CD14-positive monocyte (primary cell): ENCODE measurements around the gene WHAMM. TPM values are rescaled to one million over a fixed set of nuclear protein-coding genes. Genes with fewer than 3 reads are reported as not detected.
A peak's percentile ranks its signal among the peaks of the same experiment; 100 is the strongest.

Source experiments
- DNase-seq, 3 donors: peaks; one replicate each; pipeline ENCODE4 v3.0.0-alpha.2; 2011 to 2022
- H2AFZ ChIP-seq: 2 replicates; pipeline ENCODE4 v1.6.0; 2012; ENCODE audit warnings: mild to moderate bottlenecking, low read depth, low read length, inconsistent platforms; ENCODE audit not compliant: insufficient read depth, poor library complexity, severe bottlenecking
- H3K27ac ChIP-seq, 2 donors: 1 replicate in 1 of 2; 2 replicates in 1 of 2; pipeline ENCODE4 v1.5.1; 2012 to 2013; ENCODE audit warnings: low read length in 2 of 2, control low read depth in 1 of 2, inconsistent platforms in 1 of 2, low read depth in 1 of 2, mild to moderate bottlenecking in 1 of 2
- H3K27me3 ChIP-seq, 2 donors: one replicate each; pipeline versions ENCODE4 v1.6.0 to v1.6.1; 2011 to 2013; ENCODE audit warnings: low read length in 2 of 2; ENCODE audit not compliant: control insufficient read depth in 2 of 2, insufficient read depth in 2 of 2
- H3K36me3 ChIP-seq, 2 donors: replicated peaks in 1 of 2; 1 replicate in 1 of 2; 2 replicates in 1 of 2; pipeline versions ENCODE4 v1.5.1 to v1.6.1; 2012 to 2013; ENCODE audit warnings: low read length in 2 of 2, control low read depth in 1 of 2, inconsistent platforms in 1 of 2, mild to moderate bottlenecking in 1 of 2; ENCODE audit not compliant: insufficient read depth in 2 of 2, control insufficient read depth in 1 of 2
- H3K4me1 ChIP-seq, 2 donors: 1 replicate in 1 of 2; 2 replicates in 1 of 2; pipeline versions ENCODE4 v1.5.1 to v1.6.1; 2012 to 2013; ENCODE audit warnings: low read length in 2 of 2, control low read depth in 1 of 2, inconsistent platforms in 1 of 2, mild to moderate bottlenecking in 1 of 2, moderate library complexity in 1 of 2; ENCODE audit not compliant: insufficient read depth in 2 of 2, control insufficient read depth in 1 of 2
- H3K4me2 ChIP-seq: replicated peaks from 2 replicates; pipeline ENCODE3; 2012; ENCODE audit warnings: low read length, moderate library complexity, mild to moderate bottlenecking; ENCODE audit not compliant: poor library complexity, severe bottlenecking; ENCODE audit errors: extremely low read depth
- H3K4me3 ChIP-seq, 3 experiments: fragments of 200-600 bp in 1 of 3; sonication (generic) in 1 of 3; replicated peaks in 1 of 3; 1 replicate in 2 of 3; 2 replicates in 1 of 3; pipeline ENCODE4 v1.5.1; 2011 to 2013; ENCODE audit warnings: low read length in 3 of 3, mild to moderate bottlenecking in 3 of 3, control low read depth in 2 of 3, low read depth in 2 of 3, inconsistent platforms in 1 of 3, moderate library complexity in 1 of 3
- H3K79me2 ChIP-seq: 2 replicates; pipeline ENCODE4 v1.6.0; 2012; ENCODE audit warnings: mild to moderate bottlenecking, control low read depth, inconsistent platforms, low read length, moderate library complexity; ENCODE audit not compliant: insufficient read depth
- H3K9ac ChIP-seq: 2 replicates; pipeline ENCODE4 v1.6.0; 2017; ENCODE audit warnings: low read length, mild to moderate bottlenecking; ENCODE audit not compliant: insufficient read depth, poor library complexity, severe bottlenecking
- H3K9me3 ChIP-seq, 2 donors: replicated peaks in 1 of 2; 1 replicate in 1 of 2; 2 replicates in 1 of 2; pipeline versions ENCODE4 v1.5.1 to v1.6.1; 2012 to 2013; ENCODE audit warnings: low read length in 2 of 2, control low read depth in 1 of 2; ENCODE audit not compliant: control insufficient read depth in 1 of 2, insufficient read depth in 1 of 2
- H4K20me1 ChIP-seq: 2 replicates; pipeline ENCODE4 v1.6.0; 2012; ENCODE audit warnings: mild to moderate bottlenecking, low read length, control low read depth, moderate library complexity; ENCODE audit not compliant: insufficient read depth
- H3K27ac Mint-ChIP-seq, 7 donors: one replicate each; pipeline ENCODE4 v1.8.0; 2020; ENCODE audit warnings: mild to moderate bottlenecking in 7 of 7, mixed read lengths in 7 of 7, moderate library complexity in 6 of 7, inconsistent platforms in 2 of 7
- H3K27me3 Mint-ChIP-seq, 3 donors: one replicate each; pipeline ENCODE4 v1.8.0; 2021 to 2022; ENCODE audit warnings: low read depth in 3 of 3, mild to moderate bottlenecking in 3 of 3, mixed read lengths in 3 of 3, moderate library complexity in 3 of 3, inconsistent platforms in 1 of 3
- H3K36me3 Mint-ChIP-seq, 2 donors: one replicate each; pipeline ENCODE4 v1.8.0; 2020; ENCODE audit warnings: mixed read lengths in 2 of 2, inconsistent platforms in 1 of 2, mild to moderate bottlenecking in 1 of 2
- H3K4me1 Mint-ChIP-seq: one replicate; pipeline ENCODE4 v1.8.0; 2020; ENCODE audit warnings: mild to moderate bottlenecking, mixed read lengths
- H3K4me3 Mint-ChIP-seq, 2 donors: one replicate each; pipeline ENCODE4 v1.8.0; 2020; ENCODE audit warnings: mild to moderate bottlenecking in 2 of 2, mixed read lengths in 2 of 2, moderate library complexity in 1 of 2
- H3K9me3 Mint-ChIP-seq, 7 donors: one replicate each; pipeline ENCODE4 v1.8.0; 2020 to 2022; ENCODE audit warnings: mixed read lengths in 7 of 7, mild to moderate bottlenecking in 6 of 7, moderate library complexity in 6 of 7, inconsistent platforms in 2 of 7
- CTCF ChIP-seq: fragments of 200-600 bp; IDR thresholded peaks from one replicate; pipeline ENCODE4 v1.8.0; 2022; ENCODE audit warnings: antibody characterized with exemption, mild to moderate bottlenecking
- WGBS: methylation state at CpG from one replicate; pipeline ENCODE4 v1.1.5; 2013; ENCODE audit warnings: missing lambda C conversion rate; ENCODE audit not compliant: insufficient coverage; 5-methylcytosine and 5-hydroxymethylcytosine counted together
- intact Hi-C, 2 donors: fragments of 100-400 bp; cut with micrococcal nuclease; formaldehyde crosslinking; loops; one replicate each; pipeline versions ENCODE4 v1.15.0 to v1.15.1; 2023
- polyA plus RNA-seq, 3 donors: library from polyadenylated mRNA; depleted of rRNA in 1 of 3; unstranded in 2 of 3; stranded (reverse) in 1 of 3; fragments of 300-500 nt in 2 of 3; fragments of >200 nt in 1 of 3; fragmentation: Illumina TruSeq in 2 of 3; gene quantifications; 1 replicate in 2 of 3; 2 replicates in 1 of 3; pipeline ENCODE4 v1.2.3, GENCODE V29; 2012 to 2021

The WHAMM gene
- polyA plus RNA-seq, 3 donors: 0.69 to 7.8 (median 0.92) TPM

- Mint-ChIP-seq H3K27ac (peak overlapping the region in 1 of 7 donors; percentile 31), H3K36me3 (peaks cover 44 to 67% of the 10 kb centered on the region in 2 donors), H3K27me3 (peaks cover 0 to 1% (median 0%) of the 10 kb centered on the region in 3 donors), H3K9me3 (peaks cover 0 to 3% (median 0%) of the 10 kb centered on the region in 7 donors), H3K4me3 (no peak overlapping the region), H3K4me1 (no peaks in the 10 kb centered on the region)
- H3K27ac ChIP-seq: no peak overlapping the region
- no peak for DNase-seq
- H2AFZ ChIP-seq: no peak overlapping the region
- H3K27me3 ChIP-seq: no peaks in the 10 kb centered on the region
- H3K4me3 ChIP-seq: no peak overlapping the region
- no peaks in the 10 kb centered on the region for H3K9me3 ChIP-seq
- H4K20me1 ChIP-seq: peaks cover 2% of the 10 kb centered on the region
- TF ChIP-seq CTCF: no peak
- no peaks in the 10 kb centered on the region for H3K4me1 ChIP-seq
- no peaks in the 10 kb centered on the region for H3K79me2 ChIP-seq
- peaks cover 19 to 71% of the 10 kb centered on the region in 2 donors for H3K36me3 ChIP-seq
- WGBS: 100% methylated on average over 5 of the region's 7 CpGs
- no peak overlapping the region for H3K4me2 ChIP-seq
- intact Hi-C loops: no loop called here
- no peak overlapping the region for H3K9ac ChIP-seq
Observed at GRCh38 chr15:82763361-82764116, 45.9 kb upstream of the WHAMM start.

GRCh38 chr15:82764117-82764490 lies 45.3 kb upstream of the WHAMM start:
- no peaks in the 10 kb centered on the region for H3K4me1 Mint-ChIP-seq
- Histone ChIP-seq H3K4me3 (no peak overlapping the region), H3K27ac (no peak overlapping the region), H3K79me2 (no peaks in the 10 kb centered on the region), H3K9ac (no peak overlapping the region), H3K27me3 (no peaks in the 10 kb centered on the region), H3K4me2 (no peak overlapping the region), H3K9me3 (no peaks in the 10 kb centered on the region), H3K4me1 (no peaks in the 10 kb centered on the region), H2AFZ (no peak overlapping the region), H3K36me3 (peaks cover 14 to 65% of the 10 kb centered on the region in 2 donors), H4K20me1 (peaks cover 2% of the 10 kb centered on the region)
- H3K27ac Mint-ChIP-seq: peak overlapping the region in 1 of 7 donors; percentile 31
- peaks cover 0 to 3% (median 0%) of the 10 kb centered on the region in 7 donors for H3K9me3 Mint-ChIP-seq
- DNase-seq: no peak
- H3K27me3 Mint-ChIP-seq: peaks cover 0 to 1% (median 0%) of the 10 kb centered on the region in 3 donors
- no peak for TF ChIP-seq CTCF
- intact Hi-C loops: no loop called here
- WGBS: no CpG with 5 or more reads among the region's 4 CpGs
- no peak overlapping the region for H3K4me3 Mint-ChIP-seq
- peaks cover 39 to 61% of the 10 kb centered on the region in 2 donors for H3K36me3 Mint-ChIP-seq
